Mesendoderm (in vitro differentiated cells): Measurements from ENCODE around the gene TBCD.

Experiments
- DNase-seq: peaks from one replicate; pipeline ENCODE4 v3.0.0; 2013
- H2AK5ac ChIP-seq: 2 replicates; pipeline ENCODE4 v1.6.1; 2013; ENCODE audit warnings: low read length, inconsistent platforms
- H2BK120ac ChIP-seq: 2 replicates; pipeline ENCODE4 v1.6.1; 2013; ENCODE audit warnings: low read depth, mild to moderate bottlenecking, low read length, moderate library complexity, mixed read lengths
- H2BK15ac ChIP-seq: replicated peaks from 2 replicates; pipeline ENCODE4 v1.6.1; 2013; ENCODE audit warnings: low read depth, mild to moderate bottlenecking, moderate library complexity
- H2BK5ac ChIP-seq: 2 replicates; pipeline ENCODE4 v1.6.1; 2013; ENCODE audit warnings: low read length, inconsistent platforms
- H3K18ac ChIP-seq: 2 replicates; pipeline ENCODE4 v1.6.1; 2013; ENCODE audit warnings: mild to moderate bottlenecking, low read length, mixed read lengths
- H3K23ac ChIP-seq: one replicate; pipeline ENCODE4 v1.6.1; 2013; ENCODE audit warnings: low read length
- H3K27ac ChIP-seq: 2 replicates; pipeline ENCODE4 v1.5.1; 2013; ENCODE audit warnings: low read depth, mild to moderate bottlenecking, inconsistent platforms, low read length, moderate library complexity
- H3K27me3 ChIP-seq: 2 replicates; pipeline ENCODE4 v1.6.1; 2013; ENCODE audit warnings: low read length, control low read depth, mild to moderate bottlenecking, inconsistent platforms; ENCODE audit not compliant: insufficient read depth, poor library complexity
- H3K36me3 ChIP-seq: 2 replicates; pipeline ENCODE4 v1.6.1; 2013; ENCODE audit warnings: low read length, inconsistent platforms; ENCODE audit not compliant: control insufficient read depth, insufficient read depth
- H3K4ac ChIP-seq: one replicate; pipeline ENCODE4 v1.6.1; 2013; ENCODE audit warnings: low read depth, mild to moderate bottlenecking, low read length, moderate library complexity
- H3K4me1 ChIP-seq: 2 replicates; pipeline ENCODE4 v1.6.1; 2013; ENCODE audit warnings: low read depth, low read length, inconsistent platforms; ENCODE audit not compliant: control insufficient read depth
- H3K4me2 ChIP-seq: 2 replicates; pipeline ENCODE4 v1.6.1; 2013; ENCODE audit warnings: low read length
- H3K4me3 ChIP-seq: 2 replicates; pipeline ENCODE4 v1.5.1; 2013; ENCODE audit warnings: mild to moderate bottlenecking, low read length
- H3K56ac ChIP-seq: one replicate; pipeline ENCODE4 v1.6.1; 2013; ENCODE audit warnings: low read length
- H3K79me1 ChIP-seq: 2 replicates; pipeline ENCODE4 v1.6.1; 2013; ENCODE audit warnings: low read length, inconsistent platforms
- H3K79me2 ChIP-seq: 2 replicates; pipeline ENCODE4 v1.6.1; 2013; ENCODE audit warnings: mild to moderate bottlenecking, low read length; ENCODE audit not compliant: control insufficient read depth, insufficient read depth
- H3K9ac ChIP-seq: 2 replicates; pipeline ENCODE4 v1.6.1; 2013; ENCODE audit warnings: low read length, inconsistent platforms
- H4K5ac ChIP-seq: one replicate; pipeline ENCODE4 v1.6.1; 2013; ENCODE audit warnings: low read length
- H4K8ac ChIP-seq: one replicate; pipeline ENCODE4 v1.6.1; 2013; ENCODE audit warnings: low read depth, mild to moderate bottlenecking, control low read depth, low read length, moderate library complexity
- WGBS: extraction: QIAGEN DNeasy Blood & Tissue Kit; methylation state at CpG from one replicate; pipeline ENCODE4 v1.1.7; 2013; ENCODE audit warnings: low lambda C conversion rate, missing lambda C conversion rate; ENCODE audit not compliant: insufficient coverage; ENCODE audit errors: extremely low coverage; 5-methylcytosine and 5-hydroxymethylcytosine counted together

Gene TBCD

DNA sequence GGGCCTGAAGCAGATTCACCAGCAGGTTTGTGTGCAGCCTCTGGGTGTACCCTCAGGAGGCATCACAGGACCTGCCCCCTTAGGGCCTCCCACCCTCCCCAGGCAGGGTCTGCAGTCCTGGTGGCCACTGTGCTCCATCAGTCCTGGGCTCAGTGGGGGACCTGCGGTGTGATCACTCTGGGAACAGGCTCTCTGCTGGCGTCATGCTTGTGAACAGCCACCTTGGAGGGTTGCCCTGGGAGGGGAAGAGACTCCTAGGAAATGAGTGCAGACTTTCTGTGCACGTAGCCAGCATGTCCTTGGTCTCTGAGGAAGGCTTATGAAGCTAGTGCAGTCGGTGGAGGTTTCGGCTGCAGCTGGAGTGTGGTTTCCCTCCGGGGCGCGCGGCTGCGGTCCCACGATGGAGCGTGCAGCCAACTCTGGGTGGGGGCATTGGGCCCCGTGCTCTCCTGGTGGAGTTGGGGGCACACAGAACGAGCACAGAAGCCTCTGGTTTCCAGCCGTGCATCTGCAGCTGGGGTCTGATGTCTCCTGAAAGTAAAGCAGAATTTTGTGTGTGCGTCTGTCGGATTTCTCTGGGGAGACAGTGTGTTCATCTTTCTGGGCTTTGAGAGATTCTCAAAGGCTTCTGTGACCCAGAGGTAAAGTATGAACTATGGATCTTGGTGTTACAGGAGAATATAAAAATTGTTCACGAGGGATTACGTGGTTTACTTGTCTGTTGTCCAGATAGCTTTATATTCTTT, 156.1 kb downstream of the TBCD start:
- DNase-seq, result no peak
- Histone ChIP-seq H2BK5ac (no peak overlapping the region), H3K4ac (no peak overlapping the region), H3K36me3 (peaks cover 1% of the 10 kb centered on the region), H3K4me3 (no peak overlapping the region), H3K79me2 (no peaks in the 10 kb centered on the region), H4K8ac (no peak overlapping the region), H3K9ac (no peak overlapping the region), H3K79me1 (no peaks in the 10 kb centered on the region), H3K23ac (no peak overlapping the region), H3K4me2 (no peak overlapping the region), H3K56ac (no peak overlapping the region), H2BK120ac (no peak overlapping the region), H3K4me1 (no peaks in the 10 kb centered on the region), H3K18ac (no peak overlapping the region), H4K5ac (no peak overlapping the region), H3K27ac (no peak overlapping the region), H2BK15ac (no peak overlapping the region), H2AK5ac (no peak overlapping the region), H3K27me3 (no peaks in the 10 kb centered on the region)
- WGBS, result no CpG with 5 or more reads among the region's 19 CpGs

DNA sequence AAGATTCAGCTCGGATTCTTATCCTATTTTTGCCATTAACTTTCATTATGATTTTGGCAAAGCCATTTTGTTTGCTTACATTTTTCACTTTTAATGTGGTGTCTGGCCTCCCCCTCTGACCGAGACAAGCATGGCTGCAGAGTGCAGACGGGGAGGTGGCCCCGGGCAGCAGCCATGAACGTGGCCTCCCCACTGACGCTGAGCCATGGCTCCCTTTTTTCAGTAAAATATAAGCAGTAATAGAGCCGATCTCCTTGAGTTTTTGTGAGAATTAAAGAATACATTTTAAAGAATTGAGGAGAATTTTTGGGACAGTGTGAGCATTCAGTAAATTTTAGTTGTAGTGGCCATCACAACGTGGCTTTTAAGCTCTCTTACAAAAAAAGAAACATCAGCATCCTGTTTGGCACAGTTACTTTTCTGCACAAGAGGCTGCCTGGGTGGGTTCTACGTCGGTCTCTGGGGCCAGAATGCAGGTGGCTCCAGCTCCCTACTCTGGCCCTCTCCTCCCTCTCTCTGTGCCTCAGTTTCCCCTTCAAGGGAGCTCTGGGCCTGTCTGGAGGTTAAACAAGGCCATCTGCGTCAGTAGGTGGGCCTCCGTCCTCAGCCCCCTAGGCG, 156.8 kb downstream of the TBCD start:
- Histone ChIP-seq H3K79me2 (no peaks in the 10 kb centered on the region), H3K18ac (no peak overlapping the region), H3K4me2 (no peak overlapping the region), H3K4ac (no peak overlapping the region), H3K4me1 (no peaks in the 10 kb centered on the region), H3K56ac (no peak overlapping the region), H2BK5ac (no peak overlapping the region), H4K5ac (no peak overlapping the region), H2AK5ac (no peak overlapping the region), H3K23ac (no peak overlapping the region), H3K27ac (no peak overlapping the region), H3K27me3 (no peaks in the 10 kb centered on the region), H2BK120ac (no peak overlapping the region), H4K8ac (no peak overlapping the region), H3K36me3 (peaks cover 1% of the 10 kb centered on the region), H3K4me3 (no peak overlapping the region), H2BK15ac (no peak overlapping the region), H3K79me1 (no peaks in the 10 kb centered on the region), H3K9ac (no peak overlapping the region)
- DNase-seq, result no peak
- WGBS, result no CpG with 5 or more reads among the region's 13 CpGs

DNA sequence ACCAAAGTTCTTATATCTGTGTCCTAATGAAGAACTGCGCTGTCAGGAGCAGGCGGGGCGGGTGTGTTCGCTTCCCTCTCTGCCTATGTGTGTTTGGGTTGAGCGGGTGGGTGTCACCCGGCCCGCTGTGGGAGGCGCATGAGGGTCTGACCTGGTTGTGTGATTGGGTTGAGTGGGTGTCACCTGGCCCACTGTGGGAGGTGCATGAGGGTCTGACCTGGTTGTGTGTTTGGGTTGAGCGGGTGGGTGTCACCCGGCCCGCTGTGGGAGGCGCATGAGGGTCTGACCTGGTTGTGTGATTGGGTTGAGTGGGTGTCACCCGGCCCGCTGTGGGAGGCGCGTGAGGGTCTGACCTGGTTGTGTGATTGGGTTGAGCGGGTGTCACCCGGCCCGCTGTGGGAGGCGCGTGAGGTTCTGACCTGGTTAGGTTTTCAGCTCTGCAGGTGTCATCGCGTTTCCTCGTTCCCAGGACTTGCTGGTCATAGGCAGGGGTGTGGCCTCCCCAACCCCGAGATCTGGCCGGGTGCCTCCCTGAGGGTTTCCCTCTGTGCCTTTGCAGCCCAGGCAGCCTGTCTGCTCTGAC, 157.5 kb downstream of the TBCD start:
- no peaks in the 10 kb centered on the region for H3K27me3 ChIP-seq
- no peak overlapping the region for H3K27ac ChIP-seq
- no peaks in the 10 kb centered on the region for H3K79me1 ChIP-seq
- no peaks in the 10 kb centered on the region for H3K4me1 ChIP-seq
- no peak overlapping the region for H2BK5ac ChIP-seq
- H2BK15ac ChIP-seq, result no peak overlapping the region
- H3K4me3 ChIP-seq, result no peak overlapping the region
- no peak for DNase-seq
- H3K23ac ChIP-seq, result no peak overlapping the region
- no CpG with 5 or more reads among the region's 26 CpGs for whole genome bisulfite sequencing
- H2BK120ac ChIP-seq, result no peak overlapping the region
- H4K8ac ChIP-seq, result no peak overlapping the region
- H3K56ac ChIP-seq, result no peak overlapping the region
- H2AK5ac ChIP-seq, result no peak overlapping the region
- no peaks in the 10 kb centered on the region for H3K79me2 ChIP-seq
- H3K4me2 ChIP-seq, result no peak overlapping the region
- H3K18ac ChIP-seq, result no peak overlapping the region
- peaks cover 1% of the 10 kb centered on the region for H3K36me3 ChIP-seq
- H3K4ac ChIP-seq, result no peak overlapping the region
- H3K9ac ChIP-seq, result no peak overlapping the region
- H4K5ac ChIP-seq, result no peak overlapping the region

DNA sequence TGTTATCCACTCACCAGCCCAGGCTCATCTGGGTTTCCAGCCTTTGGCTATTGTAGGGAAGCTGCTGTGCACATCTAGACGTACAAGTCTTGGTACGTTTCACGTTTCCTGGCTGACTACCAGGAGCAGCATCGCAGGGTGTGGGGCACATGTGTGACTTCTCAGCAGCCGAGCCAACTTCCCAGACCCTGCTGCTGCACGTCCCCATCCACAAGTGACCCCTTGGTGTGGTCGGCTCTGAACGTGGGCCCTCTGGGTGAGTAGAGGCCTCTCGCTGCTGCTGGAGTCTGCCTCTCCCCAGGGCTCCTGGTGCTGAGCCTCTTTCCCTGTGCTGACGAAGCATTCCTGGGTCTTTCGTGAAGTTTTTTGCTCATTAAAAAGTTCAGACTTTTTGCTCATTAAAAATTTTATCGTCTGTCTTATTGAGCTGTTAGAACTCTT, 158.2 kb downstream of the TBCD start:
- Histone ChIP-seq H3K18ac (no peak overlapping the region), H3K79me1 (no peaks in the 10 kb centered on the region), H3K4me1 (no peaks in the 10 kb centered on the region), H3K79me2 (no peaks in the 10 kb centered on the region), H3K9ac (no peak overlapping the region), H2AK5ac (no peak overlapping the region), H3K23ac (no peak overlapping the region), H3K56ac (no peak overlapping the region), H3K4me2 (no peak overlapping the region), H3K36me3 (peaks cover 1% of the 10 kb centered on the region), H2BK120ac (no peak overlapping the region), H2BK15ac (no peak overlapping the region), H3K4me3 (no peak overlapping the region), H3K4ac (no peak overlapping the region), H4K5ac (no peak overlapping the region), H4K8ac (no peak overlapping the region), H3K27ac (no peak overlapping the region), H2BK5ac (no peak overlapping the region), H3K27me3 (no peaks in the 10 kb centered on the region)
- WGBS, result no CpG with 5 or more reads among the region's 12 CpGs
- no peak for DNase-seq

DNA sequence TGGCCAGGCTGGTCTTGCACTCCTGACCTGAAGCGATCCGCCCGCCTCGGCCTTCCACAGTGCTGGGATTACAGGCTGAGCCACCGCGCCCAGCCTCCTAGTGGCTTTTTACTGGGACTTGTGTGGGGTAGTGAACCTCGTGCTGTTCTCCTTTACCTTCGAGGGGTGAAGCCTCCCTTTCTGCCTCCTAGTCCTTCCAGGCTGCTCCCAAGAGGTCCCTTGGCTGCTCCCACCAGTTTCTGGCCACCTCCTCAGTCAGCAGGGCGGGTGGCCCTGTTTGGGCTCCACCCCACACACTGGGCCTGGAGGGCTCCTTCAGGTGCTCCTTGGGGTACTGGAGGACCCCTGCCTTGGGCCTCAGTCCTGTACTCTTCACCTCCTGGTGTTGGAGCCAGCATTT, 158.9 kb downstream of the TBCD start:
- Histone ChIP-seq H4K8ac (no peak overlapping the region), H3K4me3 (no peak overlapping the region), H3K27ac (no peak overlapping the region), H3K4ac (no peak overlapping the region), H2BK5ac (no peak overlapping the region), H3K36me3 (peaks cover 3% of the 10 kb centered on the region), H2BK15ac (no peak overlapping the region), H3K79me1 (no peaks in the 10 kb centered on the region), H2BK120ac (no peak overlapping the region), H4K5ac (no peak overlapping the region), H3K79me2 (no peaks in the 10 kb centered on the region), H3K4me1 (no peaks in the 10 kb centered on the region), H3K18ac (no peak overlapping the region), H3K56ac (no peak overlapping the region), H3K9ac (no peak overlapping the region), H3K23ac (no peak overlapping the region), H2AK5ac (no peak overlapping the region), H3K27me3 (no peaks in the 10 kb centered on the region), H3K4me2 (no peak overlapping the region)
- DNase-seq, result no peak
- no CpG with 5 or more reads among the region's 9 CpGs for WGBS
